K562 (cell line): ENCODE data around the gene SRSF9. TPM values are rescaled to one million over a fixed set of nuclear protein-coding genes. Genes with fewer than 3 reads are reported as not detected.

Experiments
- ASH1L ChIP-seq: fragments of 450-650 bp; IDR thresholded peaks from 2 replicates; pipeline ENCODE4 v1.6.1; 2018; ENCODE audit warnings: borderline replicate concordance, mild to moderate bottlenecking, low read depth; ENCODE audit not compliant: partially characterized antibody
- BACH1 ChIP-seq: fragments of 200-800 bp; sonication (Bioruptor generic); IDR thresholded peaks from 2 replicates; pipeline ENCODE4 v1.6.1; 2016; ENCODE audit warnings: missing genetic modification characterization, missing compliant biosample characterization
- BCOR ChIP-seq: fragments of 450-650 bp; IDR thresholded peaks from 2 replicates; pipeline ENCODE4 v1.6.1; 2016
- CBX5 ChIP-seq: IDR thresholded peaks from 2 replicates; pipeline ENCODE4 v1.6.1; 2014; ENCODE audit warnings: low read depth, borderline replicate concordance
- CHCHD3 ChIP-seq: fragments of 250-450 bp; sonication (Bioruptor Pico); IDR thresholded peaks from 2 replicates; pipeline ENCODE4 v2.1.2; 2022; ENCODE audit warnings: mild to moderate bottlenecking
- CREM ChIP-seq: IDR thresholded peaks from 2 replicates; pipeline ENCODE4 v1.6.1; 2014; ENCODE audit warnings: antibody characterized with exemption, low read depth
- ELK1 ChIP-seq: sonication (generic); formaldehyde crosslinking; IDR thresholded peaks from 2 replicates; pipeline ENCODE4 v1.8.1; 2022; ENCODE audit warnings: missing genetic modification reagents
- GATA2 ChIP-seq: sonication (generic); formaldehyde crosslinking; IDR thresholded peaks from 2 replicates; pipeline ENCODE4 v1.4.0; 2020; ENCODE audit warnings: mild to moderate bottlenecking, missing genetic modification reagents
- GTF2F1 ChIP-seq: IDR thresholded peaks from 2 replicates; pipeline ENCODE4 v1.6.1; 2011; ENCODE audit warnings: low read depth, low read length, improper control_type of control experiment
- KDM1A ChIP-seq, 2 experiments: fragments of 450-650 bp; IDR thresholded peaks; 2 replicates each; pipeline ENCODE4 v1.6.1; 2016; ENCODE audit warnings: mild to moderate bottlenecking in 2 of 2
- NCOA1 ChIP-seq: fragments of 450-650 bp; IDR thresholded peaks from 2 replicates; pipeline ENCODE4 v1.6.1; 2016; ENCODE audit warnings: low read depth
- NCOA4 ChIP-seq: fragments of 450-650 bp; IDR thresholded peaks from 2 replicates; pipeline ENCODE4 v1.6.1; 2018; ENCODE audit warnings: mild to moderate bottlenecking; ENCODE audit not compliant: partially characterized antibody
- POLR3A ChIP-seq: IDR thresholded peaks from 2 replicates; pipeline ENCODE4 v1.6.1; 2011; ENCODE audit warnings: borderline replicate concordance, mild to moderate bottlenecking, moderate library complexity; ENCODE audit not compliant: insufficient read length, insufficient read depth; ENCODE audit errors: extremely low read depth
- RFX7 ChIP-seq: fragments of 250-450 bp; sonication (Bioruptor Pico); IDR thresholded peaks from 2 replicates; pipeline ENCODE4 v1.5.1; 2021; ENCODE audit warnings: mild to moderate bottlenecking
- SMARCE1 ChIP-seq: fragments of 450-650 bp; IDR thresholded peaks from 2 replicates; pipeline ENCODE4 v1.7.1; 2016; ENCODE audit warnings: mild to moderate bottlenecking
- TCFL5 ChIP-seq: fragments of 250-450 bp; sonication (Bioruptor Pico); conservative IDR thresholded peaks from 2 replicates; pipeline ENCODE4 v1.6.1; 2021; ENCODE audit warnings: mild to moderate bottlenecking, moderate library complexity, matching md5 sums
- ZBTB43 ChIP-seq: sonication (generic); formaldehyde crosslinking; IDR thresholded peaks from 2 replicates; pipeline ENCODE4 v1.8.0; 2023; ENCODE audit warnings: mild to moderate bottlenecking, missing genetic modification reagents
- ZFP91 ChIP-seq: sonication (generic); formaldehyde crosslinking; IDR thresholded peaks from 2 replicates; pipeline ENCODE4 v1.8.0; 2022; ENCODE audit warnings: mild to moderate bottlenecking, missing genetic modification reagents
- ZNF174 ChIP-seq: fragments of 250-450 bp; sonication (Bioruptor Pico); IDR thresholded peaks from 2 replicates; pipeline ENCODE4 v1.4.0; 2020; ENCODE audit warnings: mild to moderate bottlenecking
- ZNF212 ChIP-seq: fragments of 450-650 bp; formaldehyde crosslinking; IDR thresholded peaks from 2 replicates; pipeline ENCODE4 v1.4.0; 2020; ENCODE audit warnings: mild to moderate bottlenecking
- ZNF253 ChIP-seq: fragments of 250-450 bp; sonication (Bioruptor Pico); conservative IDR thresholded peaks from 2 replicates; pipeline ENCODE4 v1.6.1; 2021; ENCODE audit warnings: mild to moderate bottlenecking
- ZNF280B ChIP-seq: fragments of 250-450 bp; sonication (Bioruptor Pico); IDR thresholded peaks from 2 replicates; pipeline ENCODE4 v1.5.1; 2021; ENCODE audit warnings: mild to moderate bottlenecking
- ZNF41 ChIP-seq: fragments of 250-450 bp; sonication (Bioruptor Pico); conservative IDR thresholded peaks from 2 replicates; pipeline ENCODE4 v1.4.0; 2020; ENCODE audit warnings: mild to moderate bottlenecking
- ZSCAN29 ChIP-seq: fragments of 450-650 bp; IDR thresholded peaks from 2 replicates; pipeline ENCODE4 v1.6.1; 2017
- polyA plus RNA-seq, 8 experiments: library from polyadenylated mRNA; depleted of rRNA in 4 of 8; stranded (reverse) in 5 of 8; unstranded in 3 of 8; fragments of >200 nt; fragmentation: Nextera tagmentation in 2 of 8; fragmentation: Illumina TruSeq in 1 of 8; extraction: Ambion mirVana in 2 of 8; extraction: Trizol in 1 of 8; gene quantifications; 2 replicates each; pipeline versions ENCODE4 v1.2.1 to v1.2.3, GENCODE V29; 2011 to 2014; ENCODE audit warnings: inconsistent platforms in 1 of 8, missing spikeins in 1 of 8
- total RNA-seq, 7 experiments: library from RNA; depleted of rRNA in 6 of 7; stranded (reverse); fragments of >200 nt in 6 of 7; fragmentation: Illumina TruSeq in 2 of 7; extraction: Trizol in 2 of 7; gene quantifications; 2 replicates each; pipeline versions ENCODE4 v1.2.1 to v1.2.3, GENCODE V29; 2011 to 2021; ENCODE audit warnings: low replicate concordance in 1 of 7
- TF ChIP-seq, protein P1 (sequence below): fragments of 450-650 bp; IDR thresholded peaks from 2 replicates; pipeline ENCODE4 v1.6.1; 2018; ENCODE audit warnings: mild to moderate bottlenecking, low read depth; ENCODE audit not compliant: partially characterized antibody

SRSF9 gene
- total and polyA plus RNA-seq, 9 of the 15 experiments (the other 6 are each of a cell fraction or from before 2014, with no cell fraction given) = 40.3 to 291 (median 230) TPM

GRCh38 chr12:120422892-120423456, 46.6 kb downstream of the SRSF9 start (continued):
- TF ChIP-seq ZBTB43 (CRISPR knock-in tag) (no peak), BCOR (peak; percentile 61; the same call in 1 of the 2 replicates), ZNF253 (CRISPR knock-in tag) (no peak), NCOA4 (no peak), ASH1L (no peak), RFX7 (CRISPR knock-in tag) (no peak), CBX5 (no peak), TCFL5 (no peak), GATA2 (CRISPR knock-in tag) (no peak), NCOA1 (no peak), CREM (no peak), ZNF212 (no peak), POLR3A (no peak), ZNF280B (no peak), ZFP91 (CRISPR knock-in tag) (no peak), ZNF174 (CRISPR knock-in tag) (no peak), ZSCAN29 (no peak), KDM1A (IDR thresholded peaks at IDR 0.05) (peak; percentile 30 to 45; a peak in 3 of 4 replicates), SMARCE1 (no peak), GTF2F1 (no peak), ELK1 (no peak), BACH1 (tag) (no peak), ZNF41 (no peak), CHCHD3 (CRISPR knock-in tag) (no peak)
- TF ChIP-seq, protein P1, sequence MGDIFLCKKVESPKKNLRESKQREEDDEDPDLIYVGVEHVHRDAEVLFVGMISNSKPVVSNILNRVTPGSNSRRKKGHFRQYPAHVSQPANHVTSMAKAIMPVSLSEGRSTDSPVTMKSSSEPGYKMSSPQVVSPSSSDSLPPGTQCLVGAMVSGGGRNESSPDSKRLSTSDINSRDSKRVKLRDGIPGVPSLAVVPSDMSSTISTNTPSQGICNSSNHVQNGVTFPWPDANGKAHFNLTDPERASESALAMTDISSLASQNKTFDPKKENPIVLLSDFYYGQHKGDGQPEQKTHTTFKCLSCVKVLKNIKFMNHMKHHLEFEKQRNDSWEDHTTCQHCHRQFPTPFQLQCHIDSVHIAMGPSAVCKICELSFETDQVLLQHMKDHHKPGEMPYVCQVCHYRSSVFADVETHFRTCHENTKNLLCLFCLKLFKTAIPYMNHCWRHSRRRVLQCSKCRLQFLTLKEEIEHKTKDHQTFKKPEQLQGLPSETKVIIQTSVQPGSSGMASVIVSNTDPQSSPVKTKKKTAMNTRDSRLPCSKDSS = no peak
